ENCODE measurements around the gene SCYGR8.

SCYGR8 gene

GRCh38 chr2:227761740-227762476 lies 16.2 kb downstream of the SCYGR8 start:
- no peak for DNase-seq (ENCODE audit: low read depth in 3 of 3)

DNA sequence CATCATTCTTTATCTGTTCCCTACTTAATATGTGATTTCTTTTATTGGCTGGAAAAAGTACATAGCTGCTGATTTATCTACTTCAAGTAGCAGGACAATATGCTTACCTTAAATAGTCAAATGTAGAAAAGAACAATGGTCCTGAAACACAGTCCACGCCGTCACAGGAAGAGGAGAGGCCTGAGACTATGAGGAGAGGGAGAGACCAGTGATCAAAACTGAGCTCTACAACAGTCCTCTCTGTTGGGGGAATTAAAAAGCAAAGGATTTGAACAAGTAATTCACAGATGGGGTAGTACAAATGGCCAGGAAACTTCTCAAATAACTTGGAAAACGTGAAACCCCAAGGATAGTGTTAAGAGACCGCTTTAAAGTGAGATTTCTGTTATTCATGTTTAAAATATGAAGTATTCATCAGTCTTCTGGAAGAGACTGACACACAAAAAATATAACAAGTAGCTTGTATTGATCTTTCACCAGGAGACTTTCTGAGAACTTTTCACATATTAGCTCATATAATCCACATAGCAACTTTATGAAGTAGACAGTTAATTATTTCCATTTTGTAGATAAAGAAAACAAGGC lies 20.2 kb downstream of the SCYGR8 start:
- no peak for DNase-seq (ENCODE audit: low read depth in 3 of 3)

DNA sequence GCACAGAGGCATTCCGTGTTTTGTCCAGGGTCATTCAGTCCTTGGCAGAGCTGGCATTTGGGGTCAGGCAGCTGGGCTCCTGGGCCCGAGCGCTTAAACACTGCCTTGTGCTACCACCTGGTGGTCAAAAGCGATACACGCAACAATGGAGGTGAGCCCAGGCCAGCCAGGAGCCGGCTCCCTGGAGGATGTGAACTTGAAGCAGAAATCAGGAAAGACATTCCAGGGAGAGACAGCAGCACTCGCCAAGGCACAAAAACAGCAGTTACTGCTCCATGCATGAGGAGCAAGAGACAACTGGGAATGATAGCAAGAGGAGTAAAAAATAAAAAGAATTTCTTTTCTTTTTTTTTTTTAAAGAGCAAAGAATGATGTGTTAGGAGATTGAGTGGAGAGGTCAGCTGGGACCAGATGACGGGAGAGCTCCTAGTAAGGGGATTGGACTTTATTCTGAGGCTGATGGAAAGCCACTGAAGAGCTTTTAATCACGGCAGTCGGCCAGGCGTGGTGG lies 20.7 kb downstream of the SCYGR8 start:
- DNase-seq (ENCODE audit: low read depth in 3 of 3) = peak; percentile 26 to 57 (median 44)

- DNase-seq (ENCODE audit: low read depth in 3 of 3) = no peak
Observed at GRCh38 chr2:227767830-227768229, 22.1 kb downstream of the SCYGR8 start.

DNA sequence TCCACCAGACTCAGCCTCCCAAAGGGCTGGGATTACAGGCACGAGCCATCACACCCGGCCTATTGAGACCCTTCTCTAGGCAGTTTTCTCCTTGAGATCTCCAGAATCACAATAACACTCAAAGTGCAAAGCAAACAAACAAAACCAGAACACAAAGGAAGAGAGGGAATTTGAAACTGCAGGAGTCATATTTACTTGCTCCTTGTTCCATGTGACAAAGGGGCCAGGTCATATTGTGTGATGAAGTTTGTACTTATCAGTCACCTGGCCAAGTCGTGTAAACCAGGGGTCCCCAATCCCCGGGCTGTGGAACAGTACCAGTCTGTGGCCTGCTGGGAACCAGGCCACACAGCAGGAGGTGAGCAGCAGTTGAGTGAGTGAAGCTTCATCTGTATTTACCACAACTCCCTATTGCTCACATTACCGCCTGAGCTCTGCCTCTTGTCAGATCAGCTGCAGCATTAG lies 26.5 kb downstream of the SCYGR8 start:
- no peak for DNase-seq (ENCODE audit: low read depth in 3 of 3)

DNA sequence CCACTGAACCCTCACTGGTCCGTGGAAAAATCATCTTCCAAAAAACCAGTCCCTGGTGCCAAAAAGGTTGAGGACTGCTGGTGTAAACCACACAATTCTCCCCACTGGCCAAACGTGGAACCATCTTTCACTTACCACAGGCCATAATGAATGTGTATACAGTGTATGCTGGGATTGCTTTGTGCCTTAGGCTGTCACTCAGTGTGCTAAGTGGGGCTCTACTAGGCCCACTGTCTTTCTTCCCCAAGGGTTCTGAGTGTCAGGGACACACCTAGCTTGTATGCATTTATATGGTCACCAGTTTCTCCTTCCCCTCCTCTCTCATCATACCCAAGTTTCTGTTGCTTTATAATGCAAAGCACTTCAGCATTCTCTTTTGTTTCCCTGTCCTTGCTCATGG lies 27.2 kb downstream of the SCYGR8 start:
- no peak for DNase-seq (ENCODE audit: low read depth in 3 of 3)

- no peak for DNase-seq (ENCODE audit: low read depth in 3 of 3)
Observed at GRCh38 chr2:227774011-227774624, 28.4 kb downstream of the SCYGR8 start.

DNA sequence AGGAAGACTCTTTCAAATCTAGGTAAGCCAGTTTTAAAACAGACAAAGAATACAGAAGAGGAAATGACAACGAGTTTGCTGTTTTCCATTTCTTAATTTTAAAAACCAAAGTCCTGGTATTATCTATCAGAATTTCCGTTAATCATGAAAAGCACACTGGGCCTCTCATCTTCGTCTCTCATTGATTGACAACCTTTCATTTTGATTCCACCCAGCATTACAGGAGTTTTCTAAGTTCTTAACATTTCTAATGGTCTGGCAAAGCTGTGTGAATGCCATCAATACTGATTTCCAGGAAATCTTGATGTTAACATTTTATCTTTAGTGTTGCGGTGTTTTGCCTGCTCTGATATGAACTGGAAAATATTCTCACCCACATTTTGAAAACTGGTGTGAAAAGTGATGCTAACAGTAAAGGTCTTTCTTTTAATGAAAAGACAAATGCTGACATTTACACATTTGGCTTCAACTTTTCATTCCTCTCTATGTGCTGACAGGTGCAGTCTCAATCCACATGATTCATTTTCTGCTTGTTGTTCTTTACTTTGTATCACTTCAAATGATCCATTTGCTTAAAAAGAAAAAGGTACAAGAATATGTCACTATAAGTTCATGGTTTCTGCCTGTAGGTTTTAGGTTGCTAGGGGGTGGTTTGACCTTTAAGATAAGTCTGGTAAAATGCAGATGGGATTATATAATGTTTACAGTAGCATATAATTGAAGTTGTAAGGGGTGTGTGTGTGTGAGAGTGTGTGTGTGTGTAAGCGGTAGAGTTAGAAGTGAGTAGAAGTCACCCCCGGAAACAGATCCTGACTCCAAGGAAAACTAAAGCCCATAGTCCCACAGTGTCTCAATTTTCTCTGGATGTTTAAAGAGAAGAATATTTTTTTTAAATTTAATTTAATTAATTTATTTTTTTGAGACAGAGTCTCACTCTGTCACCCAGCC lies 29.5 kb downstream of the SCYGR8 start:
- DNase-seq (ENCODE audit: low read depth in 3 of 3) = no peak

GRCh38 chr2:227780981-227781615 lies 35.4 kb downstream of the SCYGR8 start:
- no peak for DNase-seq (ENCODE audit: low read depth in 3 of 3)

- DNase-seq (ENCODE audit: low read depth in 3 of 3) = no peak
Observed at GRCh38 chr2:227781841-227782240, 36.1 kb downstream of the SCYGR8 start.

DNA sequence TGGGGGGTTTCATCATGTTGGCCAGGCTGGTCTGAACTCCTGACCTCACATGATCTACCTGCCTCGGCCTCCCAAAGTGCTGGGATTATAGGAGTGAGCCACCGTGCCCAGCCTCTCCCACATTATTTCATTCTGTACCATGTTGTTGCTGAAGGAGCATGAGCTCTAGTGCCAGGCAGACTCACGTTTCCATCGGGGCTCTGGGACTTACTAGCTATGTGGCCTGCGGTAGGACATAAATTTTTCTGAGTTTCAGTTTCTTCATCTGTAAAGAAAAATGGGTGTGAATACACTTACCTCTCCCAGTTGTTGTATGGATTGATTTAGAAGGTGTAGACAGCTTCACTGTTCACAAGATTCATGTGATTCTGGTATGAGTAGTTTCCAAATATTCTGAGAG lies 37.1 kb downstream of the SCYGR8 start:
- DNase-seq (ENCODE audit: low read depth in 3 of 3) = no peak

GRCh38 chr2:227783404-227784138 lies 37.9 kb downstream of the SCYGR8 start:
- no peak for DNase-seq (ENCODE audit: low read depth in 3 of 3)

- DNase-seq (ENCODE audit: low read depth in 3 of 3) = no peak
Observed at GRCh38 chr2:227785293-227785692, 39.6 kb downstream of the SCYGR8 start.

- DNase-seq (ENCODE audit: low read depth in 3 of 3) = no peak
Observed at GRCh38 chr2:227788561-227789018, 42.9 kb downstream of the SCYGR8 start.

DNA sequence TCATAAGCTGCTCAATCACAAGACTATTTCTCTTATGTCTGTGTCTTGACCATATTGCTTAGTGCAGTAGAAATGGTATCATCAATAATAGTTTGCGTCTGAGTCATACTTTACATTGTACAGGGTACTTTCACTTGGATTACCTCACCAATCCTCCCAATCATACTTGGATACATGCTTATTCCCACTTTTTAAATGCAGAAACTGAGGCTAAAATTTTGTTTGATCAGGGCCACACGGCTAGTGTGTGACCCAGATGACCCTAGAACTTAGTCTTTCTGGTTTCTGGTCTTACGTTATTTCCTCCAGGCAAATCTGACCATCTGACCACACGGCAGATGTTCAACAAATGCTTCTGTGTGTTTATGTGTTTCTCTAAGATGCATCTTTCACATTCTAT lies 44.1 kb downstream of the SCYGR8 start:
- no peak for DNase-seq (ENCODE audit: low read depth in 3 of 3)

DNA sequence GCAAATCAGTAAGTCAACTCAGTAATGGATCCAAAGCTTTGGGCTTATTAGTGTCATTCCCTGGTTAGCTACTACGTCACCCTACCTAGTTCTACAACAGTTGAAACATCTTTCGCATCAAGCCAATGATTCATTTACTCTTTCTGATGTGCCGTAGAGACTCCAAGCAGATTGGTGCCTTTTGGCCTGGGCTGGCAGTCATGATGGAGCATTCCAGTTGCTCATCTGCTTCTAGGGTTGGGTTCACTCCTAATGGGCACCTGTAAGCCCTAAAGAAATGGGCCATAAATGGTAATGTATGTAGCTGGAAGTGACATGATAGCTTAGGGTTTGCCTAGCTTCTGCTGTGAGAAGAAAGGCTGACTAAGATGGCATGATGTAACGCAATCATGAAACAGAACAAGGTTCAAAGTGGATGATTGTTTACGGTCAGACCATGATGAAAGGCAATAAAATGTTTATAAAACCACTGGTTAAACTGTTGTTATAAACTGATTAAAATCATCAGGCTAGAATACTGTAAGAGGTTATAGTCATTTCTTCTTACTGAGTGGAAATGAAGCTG lies 47.5 kb downstream of the SCYGR8 start:
- no peak for DNase-seq (ENCODE audit: low read depth in 3 of 3)

Measured in stimulated activated CD4-positive, alpha-beta T cell treated with anti-CD3 and anti-CD28 coated beads, TNF-alpha, amount 100 ng/mL, for 48 hours (primary cell).